ENCODE data around the gene LAMTOR1.

- TF ChIP-seq EZH2 (IDR thresholded peaks at IDR 0.05; ENCODE audit: low read depth) (no peak), CTCF (conservative IDR thresholded peaks at IDR 0.05) (no peak)
These were observed 18.1 kb downstream of the LAMTOR1 start for GRCh38 chr11:72084965-72085364.
